Heart right ventricle (tissue), 16 donors: Measurements from ENCODE around the gene SBF2. TPM values are rescaled to one million over a fixed set of nuclear protein-coding genes. Genes with fewer than 3 reads are reported as not detected.
A peak's percentile ranks its signal among the peaks of the same experiment; 100 is the strongest.

Source experiments
- ATAC-seq, 8 donors: fragments of 200-7000 bp; cut with Tn5 transposase; one replicate each; pipeline ENCODE4 v1.9.1; 2020; ENCODE audit warnings: mild to moderate bottlenecking in 8 of 8, moderate library complexity in 8 of 8, moderate number of reproducible peaks in 1 of 8
- DNase-seq, 2 donors: peaks; one replicate each; pipeline ENCODE4 v3.0.0-alpha.2; 2020
- H3K27ac ChIP-seq, 10 donors: fragments of 200-600 bp; sonication (generic) in 2 of 10; one replicate each; pipeline versions ENCODE4 v1.5.0 to v1.8.0; 2020 to 2022; ENCODE audit warnings: mild to moderate bottlenecking in 3 of 10
- H3K27me3 ChIP-seq, 7 donors: fragments of 200-600 bp; one replicate each; pipeline ENCODE4 v1.8.0; 2021 to 2022; ENCODE audit warnings: mild to moderate bottlenecking in 2 of 7
- H3K36me3 ChIP-seq, 9 donors: fragments of 200-600 bp; sonication (generic) in 1 of 9; one replicate each; pipeline versions ENCODE4 v1.5.0 to v1.8.0; 2020 to 2022; ENCODE audit warnings: mild to moderate bottlenecking in 2 of 9
- H3K4me1 ChIP-seq, 9 donors: fragments of 200-600 bp; sonication (generic) in 1 of 9; one replicate each; pipeline versions ENCODE4 v1.5.0 to v1.8.0; 2020 to 2022; ENCODE audit warnings: mild to moderate bottlenecking in 4 of 9
- H3K4me3 ChIP-seq, 10 donors: fragments of 200-600 bp; sonication (generic) in 2 of 10; one replicate each; pipeline versions ENCODE4 v1.5.0 to v1.8.0; 2020 to 2022; ENCODE audit warnings: mild to moderate bottlenecking in 7 of 10, moderate library complexity in 2 of 10
- H3K9me3 ChIP-seq, 11 donors: fragments of 200-600 bp in 10 of 11; sonication (generic) in 2 of 11; one replicate each; pipeline versions ENCODE4 v1.5.0 to v1.8.0; 2013 to 2022; ENCODE audit warnings: mild to moderate bottlenecking in 2 of 11, control low read depth in 1 of 11, moderate library complexity in 1 of 11
- CTCF ChIP-seq, 9 donors: fragments of 200-600 bp; sonication (generic) in 2 of 9; IDR thresholded peaks; one replicate each; pipeline versions ENCODE4 v1.5.0 to v1.8.0; 2021 to 2022; ENCODE audit warnings: antibody characterized with exemption in 9 of 9, mild to moderate bottlenecking in 5 of 9, moderate library complexity in 1 of 9
- WGBS, 2 donors: extraction: QIAGEN DNeasy Blood & Tissue Kit; methylation state at CpG; one replicate each; pipeline ENCODE4 v1.1.7; 2013; ENCODE audit warnings: inconsistent platforms in 1 of 2; 5-methylcytosine and 5-hydroxymethylcytosine counted together
- intact Hi-C, 10 donors: fragments of 100-400 bp; cut with DNase I; formaldehyde crosslinking; loops; one replicate each; pipeline versions ENCODE4 v1.11.1 to v1.14.2; 2022
- polyA plus RNA-seq, 2 donors: library from polyadenylated mRNA; stranded (reverse); fragments of 200-250 nt; gene quantifications; one replicate each; pipeline ENCODE4 v1.2.3, GENCODE V29; 2013
- total RNA-seq, 10 donors: library from RNA; stranded (reverse); fragmentation: NEBNext Ultra II Directional in 3 of 10; extraction: Animal tissue kit (Norgen Biotek cat#: 25700) in 3 of 10; gene quantifications; one replicate each; pipeline versions ENCODE4 v1.2.1 to v1.2.4, GENCODE V29; 2021 to 2023
- donor health status: Arrhythmogenic right ventricular cardiomyopathy.
- donor health status: ischemic (EF 13 %, LVEDD 7.1; RV severe dilation, severe dysfunction).
- donor health status: healthy with polysubstance abuse.
- donor health status: DM: no; HTN: yes; CAD: no.
- donor health status: DM: no; HTN: no; CAD: no.
- donor health status: ischemic (EF 25% LVEDD 6.9; RV normal size, moderate dysfunction).
- donor health status: ischemic (EF 25% LVEDD 5.7; RV mildly dilated, moderate dysfunction).
- donor health status: healthy.
- donor health status: DM: yes; HTN: yes; CAD: no.
- donor health status: Ischemic cardiomyopathy.
- donor health status: ischemic (EF 35%, LVEDD 5.7; RV mildly dilated, moderate dysfunction).
- donor health status: nonischemic (EF 11% LVEDD 7.7; RV severe dilation, severe dysfunction).
- donor health status: DM: yes; HTN: yes; CAD: no.
- donor health status: PGD.
- donor health status: ischemic (EF 29% LVEDD 5.4; RV normal size, mild dysfunction).
- donor health status: nonischemic (EF 23%, LVEDD 6.1; RV moderate dilation, normal function).

The SBF2 gene
- total and polyA plus RNA-seq, 12 donors: 8.9 to 27.1 (median 21.2) TPM

DNA sequence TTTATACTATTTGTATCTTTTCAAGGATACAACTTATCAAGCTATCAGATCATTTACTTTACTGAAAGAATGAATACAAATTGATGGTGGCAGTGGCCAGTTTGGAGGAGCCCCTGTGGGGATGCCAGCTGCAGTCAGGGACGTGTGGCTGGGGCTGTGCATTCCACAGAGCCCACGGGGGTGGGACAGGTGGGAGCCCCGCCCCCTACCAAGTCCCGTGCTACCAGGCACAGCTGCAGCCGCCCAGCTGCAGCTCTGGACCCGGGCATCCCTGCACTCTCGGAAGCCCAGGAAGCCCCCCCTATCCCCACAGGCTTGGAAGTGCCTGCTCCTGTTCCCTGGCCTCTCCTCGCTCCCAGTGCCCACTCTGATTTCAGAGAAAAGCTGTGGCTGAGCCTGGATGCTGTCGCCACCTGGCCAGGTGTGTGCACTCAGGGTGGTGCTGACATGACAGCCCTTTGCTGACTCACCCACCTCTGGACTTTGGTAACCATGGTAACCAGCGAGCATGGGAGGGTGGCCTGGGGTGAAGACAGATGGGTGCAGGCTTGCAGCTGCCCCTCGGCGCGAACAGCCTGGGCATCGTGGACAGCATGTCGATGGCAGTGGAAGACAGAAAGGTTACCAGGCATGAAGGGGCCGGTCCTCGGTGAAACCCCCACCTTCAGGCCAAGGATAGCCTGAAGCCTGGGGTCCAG is 138.1 kb downstream of the SBF2 start:
- Histone ChIP-seq H3K27ac (no peak overlapping the region), H3K4me3 (no peak overlapping the region), H3K9me3 (peaks cover 0 to 20% (median 9%) of the 10 kb centered on the region in 11 donors), H3K4me1 (no peaks in the 10 kb centered on the region), H3K36me3 (no peaks in the 10 kb centered on the region), H3K27me3 (no peaks in the 10 kb centered on the region)
- intact Hi-C loops: no loop called here
- DNase-seq: no peak
- no peak for TF ChIP-seq CTCF (IDR thresholded peaks at IDR 0.05)
- peak in 1 of 8 donors; percentile 27 for ATAC-seq
- WGBS, 2 donors: 93 to 94% methylated on average over 17 of the region's 17 CpGs

DNA sequence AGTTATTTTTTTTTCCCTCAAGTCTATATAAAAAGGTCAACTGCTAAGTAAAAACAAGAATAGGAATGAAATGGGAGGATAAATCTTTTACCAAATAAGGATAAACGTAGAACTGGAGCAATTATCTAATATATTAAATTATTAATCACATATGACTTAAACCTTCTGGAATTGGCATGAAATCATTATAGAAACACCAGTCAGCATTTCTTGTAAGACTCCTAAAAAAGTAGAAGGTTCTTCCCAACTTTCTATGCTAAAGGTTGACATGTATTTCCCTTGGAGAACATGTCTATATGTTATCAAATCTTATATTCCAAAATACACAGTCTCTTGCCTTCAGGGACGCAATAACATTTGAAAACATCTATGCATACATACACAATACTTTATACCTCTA is 143.2 kb downstream of the SBF2 start:
- Histone ChIP-seq H3K36me3 (no peaks in the 10 kb centered on the region), H3K4me3 (no peak overlapping the region), H3K27ac (no peak overlapping the region), H3K4me1 (peaks cover 0 to 8% (median 0%) of the 10 kb centered on the region in 9 donors), H3K27me3 (no peaks in the 10 kb centered on the region), H3K9me3 (peaks cover 0 to 13% (median 0%) of the 10 kb centered on the region in 11 donors)
- no peak for DNase-seq
- no peak for TF ChIP-seq CTCF (IDR thresholded peaks at IDR 0.05)
- no peak for ATAC-seq
- WGBS, 2 donors: 93 to 97% methylated on average over 2 of the region's 2 CpGs
- intact Hi-C loops: no loop called here

- Histone ChIP-seq H3K4me3 (no peak overlapping the region), H3K9me3 (peaks cover 0 to 13% (median 0%) of the 10 kb centered on the region in 11 donors), H3K27me3 (no peaks in the 10 kb centered on the region), H3K27ac (no peak overlapping the region), H3K36me3 (no peaks in the 10 kb centered on the region), H3K4me1 (peaks cover 0 to 8% (median 0%) of the 10 kb centered on the region in 9 donors)
- DNase-seq (no peak), ATAC-seq (no peak)
- no peak for TF ChIP-seq CTCF (IDR thresholded peaks at IDR 0.05)
- intact Hi-C loops: no loop called here
Measured at GRCh38 chr11:10149553-10149952, 144.5 kb downstream of the SBF2 start.

DNA sequence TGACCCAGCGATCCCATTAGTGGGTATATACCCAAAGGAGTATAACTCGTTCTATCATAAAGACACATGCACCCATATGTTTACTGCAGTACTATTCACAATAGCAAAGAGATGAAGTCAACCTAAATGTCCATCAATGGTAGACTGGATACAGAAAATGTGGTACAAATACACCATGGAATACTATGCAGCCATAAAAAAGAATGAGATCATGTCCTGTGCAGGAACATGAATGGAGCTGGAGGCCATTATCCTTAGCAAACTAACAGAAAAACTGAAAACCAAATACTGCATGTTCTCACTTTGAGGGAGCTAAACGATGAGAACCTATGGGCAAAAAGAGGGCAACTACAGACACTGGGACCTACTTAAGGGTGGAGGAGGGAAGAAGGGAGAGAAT is 146.8 kb downstream of the SBF2 start:
- DNase-seq: no peak
- Histone ChIP-seq H3K4me3 (no peak overlapping the region), H3K27me3 (no peaks in the 10 kb centered on the region), H3K9me3 (peaks cover 0 to 13% (median 0%) of the 10 kb centered on the region in 11 donors), H3K27ac (no peak overlapping the region), H3K4me1 (peaks cover 0 to 8% (median 0%) of the 10 kb centered on the region in 9 donors), H3K36me3 (no peaks in the 10 kb centered on the region)
- no peak for ATAC-seq
- intact Hi-C loops: no loop called here
- no peak for TF ChIP-seq CTCF (IDR thresholded peaks at IDR 0.05)
- 98 to 99% methylated on average over 3 of the region's 3 CpGs for WGBS, 2 donors
